Stimulated activated CD4-positive, alpha-beta T cell treated with anti-CD3 and anti-CD28 coated beads, Interleukin-2, amount 100 ng/mL, for 24 hours (primary cell): ENCODE results near the gene ANKRD44.

Experiments
- DNase-seq, 2 donors: peaks; one replicate each; pipeline ENCODE4 v3.0.0-alpha.2; 2020

The ANKRD44 gene

GRCh38 chr2:197137826-197138477 is 172.6 kb downstream of the ANKRD44 start:
- no peak for DNase-seq

GRCh38 chr2:197137231-197137630 is 173.3 kb downstream of the ANKRD44 start:
- peak in 1 of 2 donors; percentile 29 for DNase-seq

- no peak for DNase-seq
Measured at GRCh38 chr2:197136452-197136851, 174.1 kb downstream of the ANKRD44 start.

- no peak for DNase-seq
Measured at GRCh38 chr2:197135806-197136205, 174.8 kb downstream of the ANKRD44 start.

DNA sequence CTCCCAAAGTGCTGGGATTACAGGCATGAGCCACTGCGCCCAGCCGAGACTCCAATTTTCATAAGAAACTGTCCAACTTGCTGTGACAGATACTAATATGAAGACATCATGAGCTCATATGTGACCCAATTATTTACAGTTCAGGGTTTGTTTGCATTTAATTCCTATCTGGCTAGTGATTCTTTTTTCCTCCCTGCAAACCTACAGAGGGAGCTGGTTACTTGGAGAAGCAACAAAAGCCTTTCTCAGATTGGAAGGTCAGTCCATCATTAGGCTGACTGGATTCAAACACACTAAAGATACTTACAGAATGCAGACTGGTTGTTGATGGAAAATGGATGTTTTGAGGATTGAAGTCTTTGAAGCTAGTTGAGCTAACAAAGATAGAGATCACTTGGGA is 176.4 kb downstream of the ANKRD44 start:
- no peak for DNase-seq

DNA sequence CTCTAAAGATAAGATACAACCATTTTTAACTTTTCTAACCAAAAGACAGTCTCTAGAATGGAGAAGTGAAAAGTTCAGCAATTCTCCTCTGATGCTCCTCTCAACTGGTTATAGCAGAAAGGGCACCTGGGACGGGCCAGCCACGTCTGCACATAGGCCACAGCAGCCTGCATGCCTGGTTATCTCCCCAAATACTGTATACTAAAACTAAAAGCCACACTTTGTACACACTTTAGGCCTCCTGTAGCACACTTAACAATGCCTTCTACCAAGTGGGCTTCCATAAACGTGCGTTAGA is 179.1 kb downstream of the ANKRD44 start:
- no peak for DNase-seq

DNA sequence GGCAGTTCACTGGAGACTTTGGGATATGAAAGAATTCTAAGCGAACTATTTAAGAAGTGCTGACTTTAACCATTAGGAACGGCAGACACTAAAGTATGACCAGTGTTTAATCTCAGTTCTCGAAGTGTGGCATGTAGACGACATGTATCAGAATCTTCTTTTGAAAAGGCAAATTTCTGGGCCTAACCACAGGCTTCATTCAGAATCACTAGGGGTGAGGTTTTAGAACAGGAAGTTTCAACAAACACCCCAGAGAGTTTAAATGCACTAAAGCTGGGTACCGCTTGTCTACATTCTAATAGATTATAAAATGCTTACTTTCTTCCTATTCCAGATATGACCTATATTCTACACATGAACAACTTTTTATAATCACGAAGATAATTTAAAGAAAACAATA is 180.3 kb downstream of the ANKRD44 start:
- DNase-seq = no peak

DNA sequence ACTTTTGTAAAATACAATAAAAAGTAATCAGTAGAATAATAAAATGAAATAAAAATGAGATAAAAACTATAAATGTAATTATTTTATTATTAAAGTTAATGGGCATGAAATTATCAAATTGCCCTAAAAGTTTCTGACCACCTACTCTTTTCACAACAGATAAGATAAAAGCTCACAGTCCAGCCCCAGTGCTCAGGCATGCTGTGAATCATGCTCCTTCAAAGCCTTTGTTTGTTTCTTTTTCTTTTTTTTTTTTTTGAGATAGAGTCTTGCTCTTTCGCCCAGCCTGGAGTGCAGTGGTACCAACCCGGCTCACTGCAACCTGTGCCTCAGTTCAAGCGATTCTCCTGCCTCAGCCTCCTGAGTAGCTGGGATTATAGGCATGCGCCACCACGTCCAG is 181.7 kb downstream of the ANKRD44 start:
- no peak for DNase-seq

GRCh38 chr2:197128126-197128525 is 182.5 kb downstream of the ANKRD44 start:
- DNase-seq = no peak

GRCh38 chr2:197126630-197127352 is 183.8 kb downstream of the ANKRD44 start:
- no peak for DNase-seq

DNA sequence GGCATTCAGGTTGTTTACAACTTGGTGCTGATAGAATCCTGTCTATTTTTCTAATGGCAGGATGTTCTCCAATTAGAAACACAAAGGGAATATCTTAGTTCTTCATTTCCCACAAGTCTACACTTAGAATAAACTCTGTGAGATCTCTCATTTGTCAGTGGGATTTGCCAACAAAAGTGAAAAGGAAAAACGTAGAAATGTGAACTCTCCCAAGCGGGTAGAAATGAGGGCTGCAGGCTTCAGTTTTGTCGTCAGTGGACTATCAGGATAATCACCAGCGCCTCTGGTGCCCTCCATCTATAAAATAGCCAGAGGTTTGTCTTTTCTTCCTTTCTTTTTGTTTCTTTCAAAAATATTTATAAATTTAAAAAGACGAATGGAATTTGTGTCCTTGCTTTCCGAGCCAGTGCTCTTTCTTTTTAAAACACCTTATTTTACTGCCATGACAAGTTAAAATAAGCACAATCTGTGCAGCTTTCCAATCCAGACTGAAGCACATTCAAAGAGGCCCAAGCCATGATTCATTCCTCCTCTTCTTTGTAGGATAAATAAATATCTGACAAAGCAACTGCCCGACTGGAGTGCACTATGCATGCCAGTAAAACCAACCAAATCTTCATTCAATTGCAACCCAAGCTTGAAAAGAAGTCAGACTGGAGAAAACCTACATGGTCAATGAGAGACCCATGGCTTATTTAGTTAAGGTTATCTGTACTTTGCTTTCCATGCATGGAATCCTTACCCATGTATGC is 185.8 kb downstream of the ANKRD44 start:
- DNase-seq = no peak

DNA sequence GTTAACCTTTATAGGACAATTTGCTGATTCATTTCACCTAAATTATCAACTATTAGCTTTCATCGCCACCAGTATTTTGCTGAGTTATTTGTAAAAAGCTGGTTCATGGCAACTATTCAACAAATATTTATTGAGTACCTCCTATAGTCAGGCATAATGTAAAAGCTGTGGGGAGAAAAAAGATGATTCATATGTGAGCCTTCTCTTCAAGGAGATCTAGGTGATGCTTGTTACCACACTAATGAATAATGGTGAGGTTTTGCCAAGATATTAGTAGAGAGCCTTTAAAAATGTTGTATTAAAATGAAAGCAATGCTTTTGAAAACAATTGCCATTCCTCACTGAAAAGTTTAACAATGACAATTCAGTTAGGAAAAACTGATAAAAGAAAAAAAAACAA is 187.8 kb downstream of the ANKRD44 start:
- no peak for DNase-seq

GRCh38 chr2:197121756-197122385 is 188.7 kb downstream of the ANKRD44 start:
- DNase-seq = no peak

GRCh38 chr2:197121255-197121654 is 189.3 kb downstream of the ANKRD44 start:
- no peak for DNase-seq

- DNase-seq = no peak
Measured at GRCh38 chr2:197116306-197116879, 194.2 kb downstream of the ANKRD44 start.

DNA sequence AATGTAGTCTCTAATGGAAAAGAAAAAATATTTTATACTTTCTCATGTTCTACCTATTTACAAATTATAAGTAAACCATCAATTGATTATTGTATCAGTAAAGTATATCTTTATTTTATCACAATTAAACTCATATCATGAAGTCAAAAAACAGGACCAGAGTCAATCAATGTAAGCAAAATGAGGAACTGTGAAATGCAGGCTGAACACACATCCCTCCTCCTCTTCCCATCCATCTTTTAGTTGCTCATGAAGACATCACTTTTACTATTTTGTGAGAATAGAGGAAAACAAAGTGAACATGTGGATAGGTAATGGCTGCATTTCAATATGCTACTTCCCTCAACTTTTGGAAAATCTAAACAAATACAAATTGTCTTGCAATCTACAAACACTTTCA is 195.3 kb downstream of the ANKRD44 start:
- DNase-seq = no peak

GRCh38 chr2:197113275-197113711 is 197.3 kb downstream of the ANKRD44 start:
- DNase-seq = no peak

GRCh38 chr2:197109326-197109725 is 201.3 kb downstream of the ANKRD44 start:
- DNase-seq = no peak

- DNase-seq = no peak
Measured at GRCh38 chr2:197108758-197109157, 201.8 kb downstream of the ANKRD44 start.

DNA sequence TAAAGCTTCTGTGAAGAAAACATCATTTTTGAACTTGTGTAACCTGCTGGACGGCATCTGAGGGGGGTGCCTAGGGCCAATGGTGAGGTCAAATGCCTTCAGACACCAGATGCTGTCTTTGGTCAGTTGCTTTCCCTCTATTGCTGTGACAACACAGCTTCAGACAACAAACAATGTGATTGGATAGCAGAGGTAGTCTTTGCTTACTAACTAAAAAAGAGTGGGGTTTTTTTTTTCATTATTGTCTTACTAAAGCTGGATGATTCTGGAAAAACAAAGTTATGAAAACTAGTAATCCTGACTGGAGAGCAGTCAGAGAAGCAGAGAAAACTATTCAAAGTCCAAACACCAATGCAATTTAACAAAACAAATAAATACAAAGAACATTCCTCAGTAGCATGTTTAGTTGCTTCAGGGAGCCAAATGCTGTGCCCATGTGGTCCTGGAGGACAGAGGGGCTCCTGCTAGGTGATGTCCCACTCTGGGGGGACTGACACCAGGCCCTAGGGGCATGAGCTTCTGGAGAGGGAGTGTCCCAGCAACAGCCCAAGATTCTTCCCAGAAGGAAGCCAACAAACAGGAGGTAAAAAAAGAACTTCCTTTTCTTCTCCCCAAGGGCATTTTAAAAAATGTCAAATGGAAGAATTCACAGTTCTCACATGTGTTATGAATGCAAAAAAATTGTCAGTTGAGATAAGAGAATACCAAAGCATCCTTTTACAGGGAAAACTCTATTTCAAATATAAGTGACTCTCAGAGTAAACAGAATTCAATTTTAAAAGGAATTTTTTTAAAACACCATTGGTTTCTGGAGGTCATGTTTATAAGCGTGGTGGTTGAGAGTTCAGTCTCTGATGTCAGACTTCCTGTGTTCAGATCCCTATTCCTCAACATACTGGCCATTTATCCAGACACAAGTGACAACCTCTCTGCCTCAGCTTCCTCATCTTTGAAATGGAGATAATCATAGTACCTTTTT is 203.0 kb downstream of the ANKRD44 start:
- no peak for DNase-seq

DNA sequence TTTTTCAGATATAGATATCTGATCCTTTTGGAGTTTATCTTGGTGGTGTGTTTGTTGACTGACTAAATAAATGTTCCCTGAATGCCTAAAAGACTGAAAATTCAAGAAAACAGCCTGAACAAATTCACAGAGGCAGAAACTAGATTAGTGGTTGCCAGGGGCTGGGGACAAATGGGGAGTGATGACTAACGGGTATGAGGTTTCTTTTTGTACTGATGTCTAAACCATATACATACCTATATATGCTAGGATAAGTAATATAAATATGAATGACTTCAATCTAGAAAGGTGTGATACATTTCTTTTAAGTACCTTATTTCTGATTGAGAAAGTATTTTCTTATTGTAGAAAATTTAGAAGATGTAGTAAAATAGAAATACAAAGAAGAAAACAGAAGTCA is 207.2 kb downstream of the ANKRD44 start:
- no peak for DNase-seq

GRCh38 chr2:197102231-197102630 is 208.3 kb downstream of the ANKRD44 start:
- DNase-seq = no peak
